K562 (cell line): ENCODE data around the gene OR11A1.

Source experiments
- CTCF ChIP-seq, 3 experiments: IDR thresholded peaks in 2 of 3; conservative IDR thresholded peaks in 1 of 3; 2 replicates each; pipeline ENCODE4 v1.5.1; 2011 to 2012; ENCODE audit warnings: low read length in 3 of 3, mild to moderate bottlenecking in 3 of 3, control low read depth in 2 of 3, improper control_type of control experiment in 1 of 3, inconsistent platforms in 1 of 3, low read depth in 1 of 3, mixed read lengths in 1 of 3, moderate library complexity in 1 of 3; ENCODE audit not compliant: insufficient read depth in 2 of 3
- POLR2AphosphoS2 ChIP-seq: IDR thresholded peaks from 2 replicates; pipeline ENCODE4 v1.6.1; 2012; ENCODE audit warnings: low read length, improper control_type of control experiment
- ZNF696 ChIP-seq: fragments of 250-450 bp; sonication (Bioruptor Pico); conservative IDR thresholded peaks from 2 replicates; pipeline ENCODE4 v1.4.0; 2020; ENCODE audit warnings: mild to moderate bottlenecking, moderate library complexity

- no peak for TF ChIP-seq POLR2AphosphoS2
- no peak for TF ChIP-seq ZNF696 (CRISPR knock-in tag)
- TF ChIP-seq CTCF (IDR thresholded peaks at IDR 0.05 in 2 of 3, conservative IDR thresholded peaks at IDR 0.05 in 1 of 3; ENCODE audit: insufficient read depth in 2 of 3, low read depth in 1 of 3, low read length in 3 of 3), result no peak
Observed at GRCh38 chr6:29403801-29404200, 53.1 kb downstream of the OR11A1 start.
